ENCODE data around the gene PJA1.

Gene PJA1

DNA sequence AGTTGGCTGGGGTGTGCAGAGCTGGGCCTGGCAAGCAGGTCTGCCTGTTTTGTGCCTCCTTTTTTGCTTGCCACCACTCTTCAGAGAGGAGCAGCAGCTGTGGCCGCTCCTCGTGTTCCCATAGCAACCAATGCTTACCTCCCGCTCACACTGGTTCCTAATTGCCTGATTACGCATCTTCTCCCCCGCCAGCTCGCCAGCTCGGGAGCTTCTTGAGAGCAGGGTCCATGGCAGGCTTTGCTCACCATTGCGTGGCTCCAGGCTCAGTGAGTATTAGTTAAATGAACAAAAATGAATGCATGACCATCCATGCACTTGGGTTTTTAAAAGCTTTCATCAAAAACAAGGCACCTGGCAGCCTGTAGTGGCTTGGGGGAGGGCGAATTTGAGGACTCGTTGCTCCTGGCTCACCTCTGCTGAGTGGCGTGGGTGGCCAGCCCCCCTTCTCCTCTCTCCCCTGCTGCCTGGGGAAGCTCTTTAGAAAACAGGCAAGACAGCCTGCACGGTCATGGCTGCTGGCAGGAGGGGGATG lies 14.2 kb upstream of the PJA1 start:
- peak; percentile 50 for DNase-seq
- Histone ChIP-seq H3K27me3 (ENCODE audit: insufficient read depth, low read depth, severe bottlenecking) (no peaks in the 10 kb centered on the region), H3K27ac (no peak overlapping the region), H3K4me3 (ENCODE audit: low read depth, low read length) (no peak overlapping the region; the same call in 1 of the 2 replicates), H3K9me3 (ENCODE audit: severe bottlenecking) (no peaks in the 10 kb centered on the region), H3K36me3 (no peaks in the 10 kb centered on the region)
- TF ChIP-seq CTCF (IDR thresholded peaks at IDR 0.05; ENCODE audit: low read depth, low read length), result no peak

- no peaks in the 10 kb centered on the region for H3K9me3 ChIP-seq (ENCODE audit: severe bottlenecking)
These were observed 13.3 kb upstream of the PJA1 start for GRCh38 chrX:69178592-69178991.

DNA sequence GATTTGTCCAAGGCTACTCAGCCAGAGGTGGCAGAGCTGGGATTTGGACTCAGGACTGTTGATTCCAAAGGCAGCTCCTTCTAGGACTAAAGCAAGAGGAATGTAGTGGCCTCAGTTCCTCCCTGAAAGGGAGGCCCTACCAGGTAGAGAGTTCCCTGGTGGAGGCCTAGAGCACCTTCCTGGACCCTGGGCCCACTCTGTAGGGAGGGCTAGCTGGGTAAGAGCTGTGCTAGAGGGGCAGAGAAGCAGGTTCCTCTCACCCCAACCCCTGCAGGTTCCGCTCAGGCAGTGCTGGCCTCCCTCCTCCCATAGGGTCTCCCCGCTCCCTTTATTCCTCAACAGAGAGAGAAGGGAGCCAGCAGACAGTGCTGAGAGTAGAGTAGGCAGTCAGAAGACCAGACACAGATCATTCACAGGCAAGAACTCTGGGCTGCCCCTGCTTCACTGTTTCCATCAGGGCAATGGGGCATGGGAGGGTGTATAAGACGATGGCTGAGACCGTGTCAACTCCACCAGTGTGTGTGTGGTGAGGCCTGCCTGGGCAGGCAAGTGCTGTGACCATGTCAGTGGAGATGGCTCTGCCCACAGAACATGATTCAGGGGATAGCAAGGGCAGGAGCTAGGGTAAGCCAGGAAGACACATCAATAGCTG lies 12.4 kb upstream of the PJA1 start:
- no peak overlapping the region for H3K4me3 ChIP-seq (ENCODE audit: low read depth, low read length)
- peaks cover 3% of the 10 kb centered on the region for H3K27me3 ChIP-seq (ENCODE audit: insufficient read depth, low read depth, severe bottlenecking)
- no peaks in the 10 kb centered on the region for H3K36me3 ChIP-seq
- H3K9me3 ChIP-seq (ENCODE audit: severe bottlenecking), result no peaks in the 10 kb centered on the region
- DNase-seq, result no peak
- no peak for TF ChIP-seq CTCF (IDR thresholded peaks at IDR 0.05; ENCODE audit: low read depth, low read length)
- no peak overlapping the region for H3K27ac ChIP-seq

More at GRCh38 chrX:69178592-69178991, 13.3 kb upstream of the PJA1 start:
- Histone ChIP-seq H3K36me3 (no peaks in the 10 kb centered on the region), H3K27me3 (ENCODE audit: insufficient read depth, low read depth, severe bottlenecking) (no peaks in the 10 kb centered on the region), H3K4me3 (ENCODE audit: low read depth, low read length) (no peak overlapping the region), H3K27ac (no peak overlapping the region)
- no peak for DNase-seq
- no peak for TF ChIP-seq CTCF (IDR thresholded peaks at IDR 0.05; ENCODE audit: low read depth, low read length)

DNA sequence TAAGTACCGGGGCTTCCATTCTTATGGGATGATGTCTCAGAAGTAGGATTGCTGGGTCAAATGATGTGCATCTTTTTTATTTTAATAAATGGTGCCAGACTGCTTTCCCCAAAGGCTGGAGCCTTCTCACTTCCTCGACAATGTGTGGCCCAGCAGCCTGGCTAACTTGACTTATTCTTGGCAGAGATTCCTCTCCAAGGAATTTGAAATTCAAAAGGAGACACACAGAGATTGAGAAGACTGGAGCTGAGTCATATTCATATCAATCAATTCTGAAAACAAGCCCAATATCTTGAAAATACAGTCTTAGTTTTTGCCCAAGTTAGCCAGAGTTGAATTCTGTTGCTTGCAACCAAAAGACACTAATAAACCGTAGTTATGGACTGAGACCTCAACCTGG lies 10.8 kb upstream of the PJA1 start:
- Histone ChIP-seq H3K36me3 (no peaks in the 10 kb centered on the region), H3K9me3 (ENCODE audit: severe bottlenecking) (no peaks in the 10 kb centered on the region), H3K4me3 (ENCODE audit: low read depth, low read length) (no peak overlapping the region), H3K27me3 (ENCODE audit: insufficient read depth, low read depth, severe bottlenecking) (peaks cover 3% of the 10 kb centered on the region), H3K27ac (no peak overlapping the region)
- DNase-seq, result no peak
- TF ChIP-seq CTCF (IDR thresholded peaks at IDR 0.05; ENCODE audit: low read depth, low read length), result no peak

GRCh38 chrX:69173906-69174305 lies 8.7 kb upstream of the PJA1 start:
- H3K36me3 ChIP-seq, result no peaks in the 10 kb centered on the region
- H3K27ac ChIP-seq, result no peak overlapping the region
- no peak for TF ChIP-seq CTCF (IDR thresholded peaks at IDR 0.05; ENCODE audit: low read depth, low read length)
- no peak for DNase-seq
- no peaks in the 10 kb centered on the region for H3K9me3 ChIP-seq (ENCODE audit: severe bottlenecking)
- peaks cover 3% of the 10 kb centered on the region for H3K27me3 ChIP-seq (ENCODE audit: insufficient read depth, low read depth, severe bottlenecking)
- H3K4me3 ChIP-seq (ENCODE audit: low read depth, low read length), result no peak overlapping the region

GRCh38 chrX:69172937-69173336 lies 7.7 kb upstream of the PJA1 start:
- no peak for DNase-seq
- no peak overlapping the region for H3K4me3 ChIP-seq (ENCODE audit: low read depth, low read length)

More at GRCh38 chrX:69172937-69173336, 7.7 kb upstream of the PJA1 start:
- Histone ChIP-seq H3K27me3 (ENCODE audit: insufficient read depth, low read depth, severe bottlenecking) (peaks cover 3% of the 10 kb centered on the region), H3K9me3 (ENCODE audit: severe bottlenecking) (no peaks in the 10 kb centered on the region), H3K27ac (no peak overlapping the region), H3K36me3 (no peaks in the 10 kb centered on the region)
- TF ChIP-seq CTCF (IDR thresholded peaks at IDR 0.05; ENCODE audit: low read depth, low read length), result no peak

Data from WERI-Rb-1 (cell line).